Activated T-helper 1 cell treated with anti-CD3 and anti-CD28 coated beads, Interleukin-2, amount 50 U/mL, for 16 hours (primary cell): ENCODE measurements around the gene ABCA2.

Source experiments
- DNase-seq, 2 donors: peaks; one replicate each; pipeline ENCODE4 v3.0.0-alpha.2; 2020; ENCODE audit warnings: low read depth in 1 of 2, low spot score in 1 of 2

The ABCA2 gene

DNA sequence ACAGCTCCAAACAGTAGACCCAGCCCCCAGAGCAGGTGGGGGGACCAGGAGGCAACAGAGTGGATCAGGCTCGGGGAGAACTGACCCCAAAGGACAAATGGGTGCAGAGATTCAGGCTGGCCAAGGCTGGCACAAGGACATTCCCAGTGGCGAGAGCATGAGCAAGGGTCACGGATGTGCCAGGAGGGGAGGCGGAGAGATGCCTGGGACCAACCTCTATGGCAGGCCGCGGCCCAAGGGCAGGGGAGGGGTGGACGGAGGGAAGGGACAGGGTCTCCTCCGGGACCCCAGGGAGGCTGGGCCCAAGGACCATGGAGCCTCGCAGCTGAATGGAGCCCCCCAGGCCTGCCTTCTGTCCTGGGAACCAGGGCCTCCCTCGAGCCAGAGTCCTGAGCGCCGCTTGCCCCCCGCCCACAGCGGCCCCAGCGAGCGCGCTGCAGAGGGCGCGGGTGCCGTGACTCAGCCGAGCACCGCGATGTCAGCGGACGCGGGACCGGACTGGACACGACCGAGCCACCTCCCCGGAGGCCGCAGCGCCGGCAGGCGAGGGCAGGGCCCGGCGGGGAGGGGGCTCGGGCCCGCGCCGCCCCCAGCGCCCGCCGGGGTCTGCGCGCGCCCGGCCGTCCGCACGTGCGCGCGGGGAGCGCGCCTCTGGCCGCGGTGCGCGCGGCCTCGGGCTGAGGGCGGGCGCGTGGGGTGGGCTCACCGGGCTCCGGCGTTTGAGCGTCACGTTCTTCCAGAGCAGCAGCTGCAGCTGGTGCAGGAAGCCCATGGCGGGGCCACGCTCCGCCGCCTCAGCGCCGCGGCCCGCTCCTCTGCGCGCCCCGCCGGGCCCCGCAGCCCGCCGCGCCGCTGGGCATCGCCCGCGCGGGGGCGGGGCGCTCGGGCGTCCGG is at the start of gene ABCA2:
TSS of gene ABCA2 (minus strand) at position 869 of the 894 bp plus-strand sequence. CDS start at position 772, 97 bp downstream.
- DNase-seq, result no peak

- DNase-seq, result no peak
These were observed 49.1 kb upstream of the ABCA2 start, which contains the start of gene UAP1L1 for GRCh38 chr9:137077010-137077747. UAP1L1 (plus strand) TSS chr9:137077517; CDS start chr9:137077533, 16 bp downstream.

DNA sequence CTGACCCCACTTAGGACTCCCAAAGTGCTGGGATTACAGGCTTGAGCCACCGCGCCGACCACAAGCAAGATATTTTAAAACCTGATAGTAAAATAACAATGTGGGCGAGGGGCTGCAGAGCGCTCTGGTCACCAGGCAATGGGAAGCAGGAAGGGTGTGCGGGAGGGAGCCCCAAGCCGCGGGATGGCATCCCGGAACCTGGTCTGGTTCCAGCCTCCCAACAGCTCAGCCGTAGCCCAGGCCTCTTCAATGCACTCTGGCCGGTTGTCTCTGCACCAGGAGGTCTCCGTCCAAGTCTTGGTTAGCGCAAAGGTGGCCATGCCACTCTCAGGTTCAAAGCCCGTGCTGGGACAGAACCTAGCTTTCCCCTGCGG is 48.6 kb upstream of the ABCA2 start:
- no peak for DNase-seq

- no peak for DNase-seq
These were observed 47.3 kb upstream of the ABCA2 start for GRCh38 chr9:137075275-137075775.

DNA sequence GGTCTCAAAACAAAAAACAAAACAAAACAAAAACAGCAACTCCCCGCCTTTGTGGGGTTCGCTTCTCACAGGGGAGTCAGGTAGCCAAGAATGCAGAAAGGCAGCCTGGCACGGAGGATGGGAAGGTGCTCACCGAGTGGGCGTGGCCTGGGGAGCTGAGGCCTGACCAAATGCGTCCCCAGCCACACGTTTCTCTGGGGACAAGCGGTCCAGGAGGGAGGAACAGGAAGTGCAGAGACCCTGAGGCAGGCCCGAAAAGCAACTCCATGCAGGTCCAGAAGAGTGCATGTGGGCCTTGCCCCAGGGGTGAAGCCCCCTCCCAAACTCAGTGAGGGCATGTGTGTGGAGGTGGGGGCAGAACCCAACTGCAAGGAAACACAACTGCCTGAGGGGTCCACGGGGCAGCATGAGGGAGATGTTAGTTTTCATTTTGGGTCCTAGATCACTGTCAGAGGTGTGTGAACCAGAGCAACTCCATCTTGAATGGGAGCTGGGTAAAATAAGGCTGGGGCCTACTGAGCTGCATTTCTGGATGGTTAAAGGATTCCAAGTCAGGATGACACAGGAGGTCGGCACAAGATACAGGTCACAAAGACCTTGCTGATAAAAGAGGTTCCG is 46.7 kb upstream of the ABCA2 start:
- no peak for DNase-seq

DNA sequence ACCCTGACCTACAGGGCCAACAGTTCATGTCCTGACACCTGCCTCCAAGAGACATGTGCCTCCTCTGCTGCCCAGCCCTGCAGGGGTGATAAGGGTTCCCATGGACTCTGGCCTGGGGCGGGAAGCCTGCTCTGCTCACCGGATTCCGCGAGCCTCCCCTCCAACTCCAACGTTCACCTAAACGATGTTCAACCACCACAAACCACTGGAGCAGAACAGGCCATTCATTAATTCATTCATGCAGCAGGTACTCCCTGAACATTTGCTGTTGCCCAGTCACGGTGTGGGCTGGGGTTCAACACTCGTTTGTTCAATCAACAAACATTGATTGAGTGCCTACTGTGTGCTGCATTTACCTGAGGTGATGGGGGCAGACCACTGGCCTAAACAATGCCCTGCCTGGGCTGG is 46.0 kb upstream of the ABCA2 start:
- DNase-seq, result no peak

DNA sequence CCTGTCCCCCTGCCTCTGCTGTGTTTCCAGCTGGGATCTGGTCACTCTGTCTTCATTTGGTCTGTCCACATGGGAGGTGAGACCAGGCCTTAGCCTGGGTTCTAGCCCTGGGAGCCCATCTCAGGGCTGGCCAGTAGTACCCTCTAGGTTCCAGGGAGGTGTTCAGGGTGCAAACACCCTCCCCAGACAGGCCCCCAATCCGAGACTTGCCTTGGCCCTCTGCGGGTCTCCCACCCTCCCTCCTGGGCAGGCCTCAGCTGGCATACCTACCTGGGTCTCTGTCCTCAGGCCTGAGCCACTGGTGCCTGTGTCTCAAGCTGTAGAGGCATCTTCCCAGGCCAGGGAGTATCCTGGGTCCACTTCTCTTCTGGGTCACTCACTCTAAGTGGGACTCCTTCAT is 43.2 kb upstream of the ABCA2 start:
- DNase-seq, result no peak

GRCh38 chr9:137070906-137071275 is 42.9 kb upstream of the ABCA2 start:
- DNase-seq, result no peak

- DNase-seq, result peak; percentile 61 to 77
These were observed 42.3 kb upstream of the ABCA2 start, which contains the start of gene SAPCD2 for GRCh38 chr9:137070201-137070905. SAPCD2 (minus strand) TSS chr9:137070557; CDS start chr9:137070460, 97 bp downstream.

GRCh38 chr9:137069508-137070091 is 41.6 kb upstream of the ABCA2 start:
- no peak for DNase-seq

DNA sequence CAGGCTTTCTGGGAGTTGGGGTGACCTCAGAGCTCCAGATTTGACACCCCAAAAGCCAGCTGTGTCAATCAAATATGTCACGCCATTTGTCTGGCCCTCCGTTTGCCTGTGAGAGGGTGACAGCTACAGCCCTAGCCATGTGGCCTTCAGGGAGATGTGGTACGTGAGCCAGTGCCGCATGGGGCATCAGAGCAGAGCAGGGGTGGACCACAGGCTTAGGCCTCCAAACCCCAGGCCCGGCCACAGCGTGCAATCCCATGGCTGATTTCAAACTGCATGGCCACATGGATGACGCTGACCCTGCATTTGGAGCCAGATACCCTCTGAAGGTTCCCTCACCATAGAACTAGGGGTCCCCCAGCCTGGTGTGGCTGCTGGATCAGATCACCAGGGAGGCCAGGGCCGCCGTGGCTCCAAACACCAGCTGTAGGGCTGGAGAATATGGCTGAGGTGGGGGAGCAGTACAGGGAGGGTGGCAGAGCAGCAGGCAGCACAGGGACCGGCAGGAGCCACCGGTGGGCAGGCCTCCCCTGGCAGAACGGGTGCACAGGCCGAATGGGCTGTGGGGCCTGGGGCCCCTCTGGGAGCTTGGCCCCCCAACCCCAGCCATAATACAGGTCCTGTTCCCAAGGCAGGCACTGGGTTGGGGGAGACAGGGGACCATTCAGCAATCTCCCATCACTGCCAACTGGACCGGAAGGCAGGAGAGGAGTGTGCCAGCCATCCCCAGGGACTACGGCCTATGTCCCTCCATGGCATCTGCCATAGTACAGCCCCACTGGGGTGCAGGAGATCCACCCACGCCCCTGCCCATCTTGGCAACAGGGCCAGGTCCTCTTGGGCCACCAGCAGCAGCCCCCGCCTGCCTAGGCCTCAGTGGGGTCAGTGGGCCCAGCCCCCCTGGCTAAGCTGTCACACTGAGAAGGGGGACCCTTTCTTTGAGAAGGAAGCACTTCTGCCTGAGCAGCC is 40.8 kb upstream of the ABCA2 start:
- no peak for DNase-seq

GRCh38 chr9:137067860-137068538 is 40.0 kb upstream of the ABCA2 start:
- DNase-seq, result peak; percentile 73 to 75

GRCh38 chr9:137066096-137066861 is 38.2 kb upstream of the ABCA2 start:
- no peak for DNase-seq

DNA sequence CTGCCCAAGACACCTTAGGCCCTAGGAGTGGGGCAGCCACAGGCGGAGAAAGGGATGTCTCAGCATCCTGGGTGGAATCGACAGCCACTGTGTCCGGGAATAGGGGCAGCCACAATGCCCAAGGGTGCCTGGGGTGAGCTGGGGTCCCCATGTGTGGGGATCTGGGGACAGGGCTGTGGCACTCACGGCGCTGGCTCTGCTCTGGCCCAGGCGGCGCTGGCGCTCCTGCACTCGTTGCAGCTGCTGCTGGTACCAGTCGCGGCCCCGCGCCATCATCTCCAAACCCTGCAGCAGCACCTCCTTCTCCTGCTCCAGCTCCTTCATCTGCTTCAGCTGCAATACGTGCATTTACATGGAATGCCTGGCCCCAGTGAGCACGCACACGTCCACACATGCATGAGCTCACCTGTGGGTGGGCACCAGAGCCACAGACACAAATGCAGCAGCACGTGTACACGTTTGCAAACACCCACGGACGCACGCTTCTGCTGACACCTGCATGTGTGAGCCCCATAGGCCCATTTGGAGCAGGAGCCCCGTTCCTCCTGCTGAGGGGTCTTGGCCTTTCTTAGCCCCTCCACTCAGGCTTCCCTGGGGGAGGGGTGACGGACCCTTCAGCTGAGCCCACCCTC is 37.4 kb upstream of the ABCA2 start:
- DNase-seq, result no peak

GRCh38 chr9:137064880-137065164 is 36.8 kb upstream of the ABCA2 start:
- no peak for DNase-seq

GRCh38 chr9:137064027-137064879 is 36.2 kb upstream of the ABCA2 start:
- peak; percentile 44 to 47 for DNase-seq
